ENCODE data around the gene ABLIM2. TPM values are rescaled to one million over a fixed set of nuclear protein-coding genes. Genes with fewer than 3 reads are reported as not detected.

ABLIM2 gene
- total and polyA plus RNA-seq, 2 of the 8 experiments (the other 6 are each of a cell fraction or from before 2014, with no cell fraction given) = 2.8 to 3.0 TPM

GRCh38 chr4:8143392-8144140 lies 15.0 kb downstream of the ABLIM2 start:
- no peak overlapping the region for H2BK120ac ChIP-seq (replicated peaks; ENCODE audit: low read depth, low read length)
- H3K4me2 ChIP-seq (ENCODE audit: insufficient read depth in 1 of 2, low read depth in 2 of 2, low read length in 2 of 2) = no peak overlapping the region
- ChIA-PET CTCF (ENCODE audit: partially characterized antibody) (interaction anchor here (0.9 to 1.2 kb wide), 4 partner anchors 11 to 63 kb away, joined by 3 read pairs; no protein-coding TSS in a partner anchor), POLR2A (ENCODE audit: partially characterized antibody) (interaction anchor here (1.2 kb wide), 1 partner anchor 9 kb away, joined by 3 read pairs; no protein-coding TSS in a partner anchor)
- FAIRE-seq (no peak), DNase-seq (ENCODE audit: low read depth in 1 of 2, low spot score in 2 of 2) (no peak)
- no peak overlapping the region for H2AFZ ChIP-seq (ENCODE audit: low read length)
- no peak overlapping the region; the same call in 1 of the 2 replicates for H4K8ac ChIP-seq (ENCODE audit: extremely low read depth, insufficient read depth, low read length)
- H3K9me3 ChIP-seq (ENCODE audit: insufficient read depth in 2 of 2, low read depth in 1 of 2, low read length in 1 of 2) = no peaks in the 10 kb centered on the region; a peak in 1 of 4 replicates
- 0 out of 2 replicates have a peak overlapping the region, but pooled peaks have one; percentile 18 for H2BK20ac ChIP-seq (ENCODE audit: low read length)
- H3K14ac ChIP-seq (ENCODE audit: insufficient read length) = no peak overlapping the region
- no peak overlapping the region for H4K91ac ChIP-seq (replicated peaks; ENCODE audit: insufficient read length, low read length)
- H2AK5ac ChIP-seq (ENCODE audit: low read depth, low read length) = no peak overlapping the region
- no peak for TF ChIP-seq CBX5 (IDR thresholded peaks at IDR 0.05; ENCODE audit: low read depth, low read length)
- no peak for TF ChIP-seq BACH1 (IDR thresholded peaks at IDR 0.05; ENCODE audit: low read length)
- TF ChIP-seq NRF1 (IDR thresholded peaks at IDR 0.05; ENCODE audit: low read depth, low read length) = no peak
- no peak for TF ChIP-seq GTF2F1 (IDR thresholded peaks at IDR 0.05; ENCODE audit: borderline replicate concordance, low read depth, low read length)
- TF ChIP-seq SIRT6 (IDR thresholded peaks at IDR 0.05; ENCODE audit: low read length) = no peak
- no peak for TF ChIP-seq CTCF (IDR thresholded peaks at IDR 0.05; ENCODE audit: control extremely low read depth in 1 of 3, insufficient read depth in 1 of 3, low read depth in 1 of 3, low read length in 3 of 3)
- TF ChIP-seq FOSL1 (IDR thresholded peaks at IDR 0.05; ENCODE audit: insufficient read depth, low read depth, low read length) = no peak
- no peaks in the 10 kb centered on the region for H4K20me1 ChIP-seq (replicated peaks in 1 of 2; ENCODE audit: control insufficient read depth in 1 of 2, insufficient read depth in 2 of 2, low read length in 2 of 2)
- H3K4ac ChIP-seq (replicated peaks; ENCODE audit: insufficient read length, low read depth, low read length) = no peak overlapping the region
- peak overlapping the region; percentile 13; the same call in 1 of the 2 replicates for H3K18ac ChIP-seq (ENCODE audit: extremely low read depth, low read length)
- H2BK12ac ChIP-seq (ENCODE audit: low read depth, low read length) = no peak overlapping the region
- peaks cover 0 to 12% (median 9%) of the 10 kb centered on the region in 4 experiments; a peak in 6 of 7 replicates for H3K4me1 ChIP-seq (replicated peaks in 1 of 4; ENCODE audit: control insufficient read depth in 3 of 4, insufficient read depth in 4 of 4, low read length in 3 of 4)
- no peak overlapping the region for H3K27ac ChIP-seq (ENCODE audit: low read depth, low read length)
- H4K5ac ChIP-seq (ENCODE audit: insufficient read length, low read depth, low read length) = no peak overlapping the region
- no peaks in the 10 kb centered on the region for H3K79me1 ChIP-seq (ENCODE audit: low read depth, low read length)
- no peak overlapping the region; the same call in 1 of the 2 replicates for H2BK15ac ChIP-seq (ENCODE audit: low read length)
- H2BK5ac ChIP-seq (ENCODE audit: low read depth, low read length) = no peak overlapping the region
- no peak overlapping the region for H3K56ac ChIP-seq (replicated peaks; ENCODE audit: insufficient read length, low read depth, low read length)
- no peaks in the 10 kb centered on the region; a peak in 1 of 8 replicates for H3K36me3 ChIP-seq (ENCODE audit: control insufficient read depth in 2 of 4, insufficient read depth in 4 of 4, low read length in 3 of 4)
- 76% methylated on average over 11 of the region's 11 CpGs; no CpG with 5 or more reads in 1 of the 2 experiments for WGBS, 2 experiments (ENCODE audit: extremely low coverage in 1 of 2, insufficient coverage in 1 of 2, insufficient read length in 1 of 2, insufficient replicate concordance in 2 of 2, low coverage in 1 of 2, low lambda C conversion rate in 2 of 2, missing lambda C conversion rate in 1 of 2)
- H3K23ac ChIP-seq (ENCODE audit: insufficient read length) = no peak overlapping the region
- no peak overlapping the region for H3K9ac ChIP-seq (replicated peaks in 1 of 4; ENCODE audit: extremely low read depth in 1 of 4, low read depth in 3 of 4, low read length in 3 of 4)
- H3K79me2 ChIP-seq (ENCODE audit: control insufficient read depth in 1 of 2, insufficient read depth in 2 of 2, low read length in 2 of 2) = no peaks in the 10 kb centered on the region
- H3K23me2 ChIP-seq (ENCODE audit: low read depth, low read length) = no peaks in the 10 kb centered on the region
- no peak overlapping the region for H3K4me3 ChIP-seq (ENCODE audit: extremely low read depth in 1 of 4, insufficient read depth in 2 of 4, low read depth in 3 of 4, low read length in 4 of 4)
- H3K27me3 ChIP-seq (replicated peaks in 1 of 4; ENCODE audit: control insufficient read depth in 3 of 4, extremely low read depth in 1 of 4, insufficient read depth in 3 of 4, low read length in 3 of 4) = no peaks in the 10 kb centered on the region

All from H1 (cell line).